H54 (cell line): ENCODE data around the gene TFR2.

Experiments
- DNase-seq: peaks from one replicate; pipeline ENCODE4 v3.0.0; 2011; ENCODE audit warnings: low spot score, mixed read lengths; ENCODE audit not compliant: insufficient read length
- FAIRE-seq: peaks from 3 replicates; lab custom pipeline; 2011; peaks lifted over from hg19 to GRCh38; lab: Jason Lieb, UNC
- POLR2A ChIP-seq: IDR thresholded peaks from 2 replicates; pipeline ENCODE4 v1.6.1; 2011; ENCODE audit warnings: low read depth, mild to moderate bottlenecking, low read length

The TFR2 gene

DNA sequence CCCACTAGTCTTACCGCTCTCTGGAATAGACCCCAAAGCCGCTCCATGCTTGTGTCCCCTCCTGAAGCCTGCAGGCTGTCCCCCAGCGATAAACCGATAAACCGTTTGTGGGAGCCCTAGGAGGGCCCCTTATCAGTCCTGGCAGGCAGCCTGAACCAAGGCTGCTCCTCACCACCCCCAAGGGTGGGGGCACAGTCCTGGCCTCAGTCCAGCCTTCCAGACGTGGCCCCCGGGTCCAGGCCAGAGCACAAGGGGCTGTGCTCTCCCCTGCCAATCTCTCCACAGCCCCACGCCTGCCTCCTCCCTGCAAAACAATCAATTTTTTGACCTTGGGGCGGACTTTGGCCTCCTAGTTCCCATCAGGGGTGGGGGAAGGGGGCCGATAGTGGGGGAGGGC lies at the start of gene TFR2:
TFR2 (minus strand) TSS at position 90 of the 397 bp plus-strand sequence; CDS start at position 47, 43 bp downstream.
- DNase-seq (no peak), FAIRE-seq (no peak)
- TF ChIP-seq POLR2A, result no peak

DNA sequence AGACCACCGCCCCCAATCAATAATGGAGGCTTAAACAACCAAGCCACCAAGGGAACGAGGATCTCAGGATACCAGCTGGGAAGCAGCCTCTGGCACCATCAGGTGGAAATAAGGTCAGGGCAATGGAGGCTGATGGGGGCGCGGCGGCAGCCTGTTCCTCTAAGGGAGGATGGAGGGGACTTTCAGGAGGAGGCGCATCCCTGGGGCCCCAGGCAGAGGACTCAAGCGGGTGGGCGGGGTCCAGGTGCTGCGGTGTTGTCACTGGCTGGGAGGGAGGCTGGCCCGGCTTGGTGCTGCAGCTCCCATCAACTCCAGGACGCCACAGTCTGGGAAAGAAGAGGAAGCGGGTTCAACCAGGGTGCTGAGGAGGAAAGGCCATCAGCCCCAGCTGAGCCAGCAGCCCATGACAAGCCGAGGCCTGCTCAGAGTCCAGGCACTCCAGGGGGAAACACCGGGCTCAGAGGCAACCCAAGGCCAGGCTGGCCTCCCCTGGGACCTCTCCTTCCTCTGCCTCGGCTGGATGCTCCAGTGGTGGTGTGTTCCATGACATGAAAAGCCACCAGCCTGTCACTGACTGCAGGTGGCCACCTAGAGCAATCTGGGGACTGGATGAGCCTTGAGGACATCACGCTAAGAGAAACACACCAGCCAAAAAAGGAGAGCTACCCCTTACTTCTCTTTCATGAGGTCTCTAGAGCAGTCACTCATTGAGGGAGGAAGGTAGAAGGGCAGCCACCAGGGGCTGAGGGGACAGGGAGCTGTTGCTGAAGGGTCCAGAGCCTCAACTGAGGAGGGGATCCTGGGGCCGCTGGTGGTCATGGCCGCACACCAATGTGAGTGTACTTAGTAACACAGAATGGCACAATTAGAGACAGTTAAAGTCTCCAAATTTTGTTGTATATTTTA lies 48.1 kb upstream of the TFR2 start:
- FAIRE-seq (no peak), DNase-seq (no peak)
- no peak for TF ChIP-seq POLR2A

DNA sequence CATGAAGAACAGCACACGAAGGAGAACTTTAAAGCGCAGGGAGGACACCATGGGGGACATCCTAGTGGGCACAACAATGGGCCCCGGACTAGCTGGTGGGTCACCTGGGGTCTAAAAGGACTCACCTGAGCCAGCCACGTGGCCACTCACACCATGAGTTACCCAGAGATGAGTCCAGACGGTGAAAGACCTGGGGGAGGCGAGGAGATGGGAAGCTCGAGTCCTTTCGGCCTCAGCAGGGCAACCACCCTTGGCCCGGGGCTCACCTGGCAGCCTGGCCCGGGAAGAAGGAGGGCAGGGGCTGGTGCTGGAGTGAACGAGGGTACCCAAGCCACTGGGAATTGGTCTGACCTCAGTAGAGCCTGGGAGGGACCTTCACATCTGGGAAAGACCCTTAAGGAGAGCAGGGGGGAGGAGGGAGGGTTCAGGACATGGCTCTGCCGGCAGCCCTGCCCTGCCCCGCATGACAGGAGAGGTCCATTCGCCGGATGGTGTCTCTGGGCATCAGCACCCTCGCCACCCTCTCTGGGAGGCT lies 47.0 kb upstream of the TFR2 start:
- TF ChIP-seq POLR2A, result no peak
- DNase-seq, result no peak
- no peak for FAIRE-seq

GRCh38 chr7:100687751-100688300 lies 46.5 kb upstream of the TFR2 start:
- FAIRE-seq, result no peak
- TF ChIP-seq POLR2A, result no peak

GRCh38 chr7:100687261-100687660 lies 45.9 kb upstream of the TFR2 start:
- no peak for TF ChIP-seq POLR2A
- DNase-seq (no peak), FAIRE-seq (no peak)

More at GRCh38 chr7:100687751-100688300, 46.5 kb upstream of the TFR2 start:
- no peak for DNase-seq

DNA sequence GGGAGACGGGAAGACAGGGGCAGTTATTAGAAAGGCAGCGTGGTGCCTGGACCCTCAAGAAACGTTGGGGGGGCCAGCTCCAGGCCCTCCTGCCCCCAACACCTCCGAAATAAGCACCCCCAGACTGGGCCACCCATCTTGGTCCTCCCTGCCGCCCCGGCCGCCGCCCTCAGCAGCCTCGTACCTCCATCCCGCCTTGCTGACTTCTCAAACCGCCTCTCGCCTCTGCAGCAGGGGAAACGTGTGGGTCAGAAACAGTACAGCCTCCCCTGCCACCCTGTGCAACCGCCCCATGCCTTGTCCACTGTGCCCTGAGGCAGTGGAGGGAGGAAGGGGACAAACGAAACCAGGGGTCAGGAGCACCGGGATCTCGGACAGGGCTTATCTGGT lies 45.5 kb upstream of the TFR2 start:
- DNase-seq, result no peak
- no peak for FAIRE-seq
- no peak for TF ChIP-seq POLR2A

DNA sequence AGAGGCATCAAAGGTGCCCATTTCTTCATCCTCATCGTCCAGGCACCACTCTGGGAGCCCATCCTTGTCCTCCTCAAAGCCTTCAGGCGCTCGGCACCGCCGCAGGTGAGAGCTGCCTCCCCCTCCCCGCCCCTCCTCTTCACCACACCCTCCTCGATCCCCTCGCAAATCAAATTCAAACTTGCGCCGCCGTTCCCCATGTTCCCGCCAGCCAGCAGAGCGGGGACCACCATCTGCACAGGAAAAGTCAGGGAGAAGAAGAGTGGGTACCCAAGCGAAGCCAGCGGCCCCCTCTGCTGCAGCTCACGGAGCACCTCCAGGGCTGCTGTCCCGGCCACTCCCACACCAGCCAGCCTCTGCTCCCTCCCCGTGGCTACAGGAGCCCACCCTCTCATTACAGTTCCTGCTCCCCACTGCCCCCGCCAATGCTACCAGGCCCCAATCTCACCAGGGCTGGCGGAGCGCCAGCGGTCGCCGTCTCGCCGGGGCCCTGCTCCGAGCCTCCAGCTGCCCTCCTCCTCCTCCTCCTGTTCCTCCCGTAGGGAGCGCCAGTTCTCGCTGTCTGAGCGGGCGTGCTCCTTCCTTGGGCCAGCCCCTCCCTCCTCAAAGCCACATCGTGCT lies 45.0 kb upstream of the TFR2 start:
- DNase-seq (no peak), FAIRE-seq (no peak)
- TF ChIP-seq POLR2A, result no peak

DNA sequence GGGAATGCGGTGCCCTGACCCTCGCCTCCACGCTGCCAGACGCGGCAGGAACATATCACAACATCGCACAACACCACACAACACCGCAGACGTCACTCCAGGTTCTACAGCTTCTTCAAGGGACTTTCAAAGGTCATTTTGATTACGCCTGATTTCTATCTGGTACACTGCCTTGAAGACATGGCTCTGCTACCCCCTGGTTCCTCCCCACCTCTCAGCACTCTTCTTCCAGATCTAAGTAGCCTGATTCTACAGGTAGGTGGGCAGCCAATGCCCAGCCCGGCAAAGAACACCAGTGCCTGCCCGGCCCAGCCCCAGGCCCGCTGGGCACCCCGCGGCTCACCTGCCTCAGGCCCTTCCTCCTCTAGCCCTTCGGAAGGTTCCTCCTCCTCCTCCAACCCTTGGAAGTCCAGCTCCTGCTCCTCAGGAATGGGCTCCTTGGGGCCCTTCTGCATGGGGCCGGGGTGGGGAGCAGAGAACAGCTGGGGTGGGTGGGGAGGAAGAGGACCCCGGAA lies 44.3 kb upstream of the TFR2 start:
- DNase-seq (no peak), FAIRE-seq (no peak)
- no peak for TF ChIP-seq POLR2A

DNA sequence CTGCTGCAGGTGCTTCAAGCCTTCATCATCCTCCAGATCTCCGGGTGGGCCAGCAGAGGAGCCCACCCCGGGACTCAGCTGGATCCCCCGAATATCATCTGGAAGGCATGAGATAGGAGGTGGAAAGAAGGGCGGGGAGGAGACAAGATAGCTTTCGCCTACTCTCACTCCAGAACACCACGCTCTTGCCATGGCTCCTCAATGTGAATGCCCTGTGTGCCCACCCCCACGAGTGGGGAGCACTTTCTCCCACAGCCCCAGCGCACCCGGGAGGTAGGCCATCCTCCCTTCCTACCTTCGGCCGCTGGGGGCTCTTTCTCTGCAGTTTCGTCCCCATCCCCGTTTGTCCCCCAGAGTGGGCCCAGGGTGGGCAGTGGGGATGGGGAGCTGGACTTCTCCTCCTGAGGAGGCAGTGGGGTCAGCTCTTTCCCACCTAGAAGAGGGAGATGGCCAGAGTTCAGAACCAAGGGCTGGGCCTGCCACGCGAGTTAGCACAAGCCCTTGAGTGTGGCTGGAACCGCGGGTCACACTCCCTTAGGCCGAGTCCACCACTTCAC lies 43.8 kb upstream of the TFR2 start:
- no peak for TF ChIP-seq POLR2A
- DNase-seq, result no peak
- no peak for FAIRE-seq

GRCh38 chr7:100684534-100685042 lies 43.2 kb upstream of the TFR2 start:
- no peak for FAIRE-seq
- DNase-seq, result no peak
- TF ChIP-seq POLR2A, result no peak

- no peak for FAIRE-seq
- DNase-seq, result no peak
Observed at GRCh38 chr7:100683659-100684533, 42.5 kb upstream of the TFR2 start.

GRCh38 chr7:100682991-100683658 lies 41.8 kb upstream of the TFR2 start:
- DNase-seq (no peak), FAIRE-seq (no peak)
- TF ChIP-seq POLR2A, result no peak

More at GRCh38 chr7:100683659-100684533, 42.5 kb upstream of the TFR2 start:
- no peak for TF ChIP-seq POLR2A
